Common myeloid progenitor, CD34-positive (primary cell): Measurements from ENCODE around the gene MACROD2.

Experiments used
- CTCF ChIA-PET: fragments of 350-600 bp; sonication (Branson Sonifier 250); formaldehyde crosslinking; loops from one replicate; lab custom pipeline; 2021; ENCODE audit warnings: antibody characterized with exemption; lab: Charles Lee
- POLR2A ChIA-PET: fragments of 350-600 bp; sonication (Branson Sonifier 250); formaldehyde crosslinking; loops from one replicate; lab custom pipeline; 2021; ENCODE audit warnings: antibody characterized with exemption; lab: Charles Lee
- DNase-seq, 3 donors: peaks; one replicate each; pipeline versions ENCODE4 v3.0.0 to v3.0.0-alpha.2; 2013
- H3K27ac ChIP-seq, 2 experiments: 1 replicate in 1 of 2; 2 replicates in 1 of 2; pipeline ENCODE4 v1.7.0; 2013; ENCODE audit warnings: inconsistent platforms in 2 of 2, low read length in 2 of 2, mild to moderate bottlenecking in 2 of 2, low read depth in 1 of 2, moderate library complexity in 1 of 2; ENCODE audit not compliant: severe bottlenecking in 2 of 2, insufficient read depth in 1 of 2, poor library complexity in 1 of 2
- H3K27me3 ChIP-seq, 5 experiments: replicated peaks in 2 of 5; 1 replicate in 3 of 5; 2 replicates in 2 of 5; pipeline versions ENCODE4 v1.6.1 to v1.7.0; 2013; ENCODE audit warnings: low read length in 4 of 5, mild to moderate bottlenecking in 2 of 5, moderate library complexity in 2 of 5, inconsistent platforms in 1 of 5; ENCODE audit not compliant: insufficient read depth in 5 of 5, control insufficient read depth in 4 of 5
- H3K36me3 ChIP-seq, 4 experiments: 1 replicate in 2 of 4; 2 replicates in 2 of 4; pipeline versions ENCODE4 v1.6.1 to v1.7.0; 2013; ENCODE audit warnings: low read length in 3 of 4, control low read depth in 1 of 4, mild to moderate bottlenecking in 1 of 4; ENCODE audit not compliant: control insufficient read depth in 4 of 4, insufficient read depth in 4 of 4
- H3K4me1 ChIP-seq, 4 experiments: 1 replicate in 3 of 4; 2 replicates in 1 of 4; pipeline versions ENCODE4 v1.6.1 to v1.7.1; 2013; ENCODE audit warnings: low read length in 3 of 4, mild to moderate bottlenecking in 3 of 4, control low read depth in 1 of 4, inconsistent platforms in 1 of 4, moderate library complexity in 1 of 4; ENCODE audit not compliant: control insufficient read depth in 4 of 4, insufficient read depth in 4 of 4; ENCODE audit errors: control extremely low read depth in 1 of 4
- H3K4me3 ChIP-seq, 7 experiments: 1 replicate in 4 of 7; 2 replicates in 3 of 7; pipeline versions ENCODE4 v1.5.1 to v1.7.0; 2013; ENCODE audit warnings: mild to moderate bottlenecking in 7 of 7, low read length in 6 of 7, moderate library complexity in 6 of 7, inconsistent platforms in 2 of 7, low read depth in 2 of 7, control low read depth in 1 of 7; ENCODE audit not compliant: insufficient read depth in 4 of 7, control insufficient read depth in 1 of 7; ENCODE audit errors: extremely low read depth in 1 of 7
- H3K9me3 ChIP-seq, 5 experiments: 1 replicate in 4 of 5; 2 replicates in 1 of 5; pipeline versions ENCODE4 v1.6.1 to v1.7.1; 2013; ENCODE audit warnings: low read length in 4 of 5, mild to moderate bottlenecking in 2 of 5, inconsistent platforms in 1 of 5, low read depth in 1 of 5, moderate library complexity in 1 of 5; ENCODE audit not compliant: control insufficient read depth in 4 of 5, insufficient read depth in 2 of 5; ENCODE audit errors: control extremely low read depth in 1 of 5
- WGBS: methylation state at CpG from one replicate; pipeline ENCODE4 v1.1.5; 2013; ENCODE audit not compliant: insufficient coverage; 5-methylcytosine and 5-hydroxymethylcytosine counted together

The MACROD2 gene

DNA sequence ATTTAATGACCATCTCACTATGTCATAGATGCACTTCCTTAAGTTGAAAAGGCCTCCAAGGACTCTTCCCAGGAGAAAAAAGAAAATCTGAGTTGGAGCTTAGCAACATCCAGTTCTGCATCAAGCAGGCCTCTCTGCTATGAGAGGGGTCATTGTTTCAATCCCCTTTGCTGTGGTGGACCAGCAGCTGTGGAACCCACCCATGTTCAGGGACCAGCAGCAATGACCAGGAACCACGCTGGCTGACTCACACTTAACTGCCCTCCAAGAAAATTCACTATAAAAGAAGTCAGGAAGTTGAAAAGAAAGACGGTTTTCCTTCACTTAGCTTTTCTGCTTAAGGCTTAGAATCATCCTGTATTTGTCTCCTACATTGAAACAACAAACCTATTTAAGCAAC lies 1404.5 kb downstream of the MACROD2 start:
- H3K27ac ChIP-seq = no peak overlapping the region

GRCh38 chr20:15406072-15406471 lies 1410.8 kb downstream of the MACROD2 start:
- Histone ChIP-seq H3K36me3 (no peaks in the 10 kb centered on the region), H3K4me3 (no peak overlapping the region), H3K27ac (no peak overlapping the region), H3K9me3 (no peaks in the 10 kb centered on the region), H3K4me1 (no peaks in the 10 kb centered on the region), H3K27me3 (no peaks in the 10 kb centered on the region)
- ChIA-PET POLR2A (interaction anchor here (0.6 kb wide), 1 partner anchor 1379 kb away, joined by 4 read pairs; no protein-coding TSS in a partner anchor), CTCF (no interaction called here)
- DNase-seq = no peak
- WGBS = 100% methylated on average over 2 of the region's 3 CpGs

More for the DNA sequence above, 1404.5 kb downstream of the MACROD2 start:
- Histone ChIP-seq H3K4me3 (no peak overlapping the region), H3K36me3 (no peaks in the 10 kb centered on the region), H3K27me3 (no peaks in the 10 kb centered on the region), H3K9me3 (no peaks in the 10 kb centered on the region), H3K4me1 (no peaks in the 10 kb centered on the region)
- no peak for DNase-seq
- CTCF ChIA-PET = no interaction called here
- POLR2A ChIA-PET = no interaction called here
- WGBS = 57% methylated on average over 1 of the region's 2 CpGs

DNA sequence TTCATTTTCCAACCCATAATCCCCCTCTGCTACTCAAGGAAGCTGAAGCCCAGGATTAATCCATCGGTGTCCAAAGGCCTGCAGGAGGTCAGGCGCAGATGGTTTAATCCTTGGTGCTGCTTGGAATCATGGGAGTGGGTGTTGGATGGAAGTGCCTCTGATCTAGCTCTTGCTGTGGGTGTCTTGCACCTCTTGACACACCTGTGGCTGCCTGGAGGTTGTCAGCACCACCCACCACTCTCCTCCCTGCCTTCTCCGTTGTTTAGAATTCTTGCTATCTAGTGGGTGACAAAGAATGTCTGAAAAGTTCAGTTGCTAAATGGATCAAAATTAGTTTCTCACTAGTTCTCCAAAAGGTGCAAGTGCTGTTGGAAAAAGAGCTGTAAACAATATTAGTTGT lies 1416.5 kb downstream of the MACROD2 start:
- no peak for DNase-seq
- H3K36me3 ChIP-seq = no peaks in the 10 kb centered on the region
- no peak overlapping the region for H3K4me3 ChIP-seq
- CTCF ChIA-PET = no interaction called here
- H3K9me3 ChIP-seq = no peaks in the 10 kb centered on the region
- POLR2A ChIA-PET = no interaction called here
- no peaks in the 10 kb centered on the region for H3K27me3 ChIP-seq
- H3K27ac ChIP-seq = no peak overlapping the region
- WGBS = no CpG with 5 or more reads among the region's 3 CpGs
- H3K4me1 ChIP-seq = no peaks in the 10 kb centered on the region

GRCh38 chr20:15415908-15416307 lies 1420.6 kb downstream of the MACROD2 start:
- Histone ChIP-seq H3K27me3 (no peaks in the 10 kb centered on the region), H3K4me3 (no peak overlapping the region), H3K9me3 (no peaks in the 10 kb centered on the region), H3K36me3 (no peaks in the 10 kb centered on the region), H3K27ac (no peak overlapping the region), H3K4me1 (no peaks in the 10 kb centered on the region)
- DNase-seq = no peak
- ChIA-PET POLR2A (no interaction called here), CTCF (no interaction called here)
- 90% methylated on average over 2 of the region's 2 CpGs for WGBS

- WGBS = 100% methylated on average over 2 of the region's 2 CpGs
- DNase-seq = no peak
Measured at GRCh38 chr20:15419856-15420255, 1424.5 kb downstream of the MACROD2 start.

GRCh38 chr20:15422966-15423365 lies 1427.7 kb downstream of the MACROD2 start:
- Histone ChIP-seq H3K4me1 (no peaks in the 10 kb centered on the region), H3K4me3 (no peak overlapping the region), H3K9me3 (peaks cover 0 to 2% (median 0%) of the 10 kb centered on the region in 5 experiments), H3K36me3 (no peaks in the 10 kb centered on the region), H3K27ac (no peak overlapping the region), H3K27me3 (no peaks in the 10 kb centered on the region)
- POLR2A ChIA-PET = no interaction called here
- WGBS = 100% methylated on average over 2 of the region's 2 CpGs
- CTCF ChIA-PET = no interaction called here
- no peak for DNase-seq

More at GRCh38 chr20:15419856-15420255, 1424.5 kb downstream of the MACROD2 start:
- H3K9me3 ChIP-seq = no peaks in the 10 kb centered on the region
- no peak overlapping the region for H3K4me3 ChIP-seq
- CTCF ChIA-PET = no interaction called here
- no peaks in the 10 kb centered on the region for H3K27me3 ChIP-seq
- no peak overlapping the region for H3K27ac ChIP-seq
- H3K4me1 ChIP-seq = no peaks in the 10 kb centered on the region
- no peaks in the 10 kb centered on the region for H3K36me3 ChIP-seq
- POLR2A ChIA-PET = no interaction called here

DNA sequence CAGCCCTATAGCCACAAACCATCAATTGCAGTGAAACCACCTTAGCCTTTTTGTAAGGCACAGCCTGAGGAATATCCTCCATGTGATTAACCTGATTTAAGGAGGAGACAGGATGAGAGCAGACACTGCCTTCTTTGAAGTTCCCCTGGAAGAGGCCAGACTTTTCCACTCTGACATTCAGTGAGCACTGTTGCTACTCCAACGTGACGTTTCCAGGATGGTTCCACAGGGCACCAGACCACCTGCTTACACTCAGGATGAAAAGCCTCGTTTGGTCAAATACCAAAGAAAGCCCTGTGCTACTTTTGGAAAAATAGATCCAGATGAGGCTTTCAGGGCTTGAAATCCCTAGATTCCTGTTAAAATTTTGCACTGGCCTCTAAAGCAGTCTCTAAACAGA lies 1444.2 kb downstream of the MACROD2 start:
- Histone ChIP-seq H3K4me3 (no peak overlapping the region), H3K27me3 (no peaks in the 10 kb centered on the region), H3K36me3 (no peaks in the 10 kb centered on the region), H3K27ac (no peak overlapping the region), H3K4me1 (no peaks in the 10 kb centered on the region), H3K9me3 (no peaks in the 10 kb centered on the region)
- whole genome bisulfite sequencing = 58% methylated on average over 3 of the region's 3 CpGs
- ChIA-PET CTCF (no interaction called here), POLR2A (no interaction called here)
- DNase-seq = no peak
